ENCODE measurements around the gene LDLRAP1. TPM values are rescaled to one million over a fixed set of nuclear protein-coding genes. Genes with fewer than 3 reads are reported as not detected.
A peak's percentile ranks its signal among the peaks of the same experiment; 100 is the strongest.

Gene LDLRAP1
- total RNA-seq, 2 donors from 2014 or later: 37.7 to 40.2 TPM

- no peak for DNase-seq
- intact Hi-C loops (cut with DNase I, micrococcal nuclease): loop anchor here in 1 of 2 donors (10.0 kb wide), 1 partner anchor 238 kb away; no protein-coding TSS in a partner anchor
- ATAC-seq: no peak
These were observed 6.1 kb upstream of the LDLRAP1 start for GRCh38 chr1:25537153-25537831.

GRCh38 chr1:25538191-25538767 lies 5.1 kb upstream of the LDLRAP1 start:
- DNase-seq (no peak), ATAC-seq (peak; percentile 51)
- intact Hi-C loops (cut with DNase I, micrococcal nuclease): loop anchor here in 1 of 2 donors (10.0 kb wide), 1 partner anchor 237 kb away; no protein-coding TSS in a partner anchor

- ATAC-seq: no peak
- no peak for DNase-seq
- intact Hi-C loops (cut with DNase I, micrococcal nuclease): no loop called here
These were observed 2.6 kb upstream of the LDLRAP1 start for GRCh38 chr1:25540750-25541342.

- ATAC-seq (peak; percentile 11), DNase-seq (no peak)
- intact Hi-C loops (cut with DNase I, micrococcal nuclease): no loop called here
These were observed 2.0 kb upstream of the LDLRAP1 start for GRCh38 chr1:25541425-25541824.

- intact Hi-C loops (cut with DNase I, micrococcal nuclease): no loop called here
- DNase-seq (no peak), ATAC-seq (no peak)
These were observed 1.3 kb upstream of the LDLRAP1 start for GRCh38 chr1:25541889-25542658.

GRCh38 chr1:25543005-25543424 lies 391 bp upstream of the LDLRAP1 start:
- DNase-seq: no peak
- ATAC-seq: no peak
- intact Hi-C loops (cut with DNase I, micrococcal nuclease): no loop called here

GRCh38 chr1:25544243-25544764 lies 898 bp downstream of the LDLRAP1 start:
- peak; percentile 29 for ATAC-seq
- intact Hi-C loops (cut with DNase I, micrococcal nuclease): no loop called here
- DNase-seq: peak in 1 of 2 donors; percentile 37

- ATAC-seq: peak; percentile 38
- intact Hi-C loops (cut with DNase I, micrococcal nuclease): no loop called here
- peak; percentile 59 to 74 for DNase-seq
These were observed 1.4 kb downstream of the LDLRAP1 start for GRCh38 chr1:25544819-25545218.

GRCh38 chr1:25545767-25546166 lies 2.4 kb downstream of the LDLRAP1 start:
- intact Hi-C loops (cut with DNase I, micrococcal nuclease): no loop called here
- DNase-seq (no peak), ATAC-seq (no peak)

GRCh38 chr1:25546193-25546592 lies 2.8 kb downstream of the LDLRAP1 start:
- DNase-seq (no peak), ATAC-seq (no peak)
- intact Hi-C loops (cut with DNase I, micrococcal nuclease): no loop called here

- ATAC-seq (no peak), DNase-seq (no peak)
- intact Hi-C loops (cut with DNase I, micrococcal nuclease): no loop called here
These were observed 5.2 kb downstream of the LDLRAP1 start for GRCh38 chr1:25548601-25549000.

GRCh38 chr1:25549273-25550154 lies 6.1 kb downstream of the LDLRAP1 start:
- peak; percentile 80 to 94 for DNase-seq
- intact Hi-C loops (cut with DNase I, micrococcal nuclease): no loop called here
- ATAC-seq: peak; percentile 90

- DNase-seq (no peak), ATAC-seq (peak; percentile 5)
- intact Hi-C loops (cut with DNase I, micrococcal nuclease): no loop called here
These were observed 6.7 kb downstream of the LDLRAP1 start for GRCh38 chr1:25550155-25550506.

GRCh38 chr1:25550683-25551310 lies 7.4 kb downstream of the LDLRAP1 start:
- DNase-seq: no peak
- no peak for ATAC-seq
- intact Hi-C loops (cut with DNase I, micrococcal nuclease): no loop called here

GRCh38 chr1:25553749-25554429 lies 10.5 kb downstream of the LDLRAP1 start:
- ATAC-seq (no peak), DNase-seq (no peak)
- intact Hi-C loops (cut with DNase I, micrococcal nuclease): no loop called here

GRCh38 chr1:25554430-25554780 lies 11.0 kb downstream of the LDLRAP1 start:
- DNase-seq (no peak), ATAC-seq (no peak)
- intact Hi-C loops (cut with DNase I, micrococcal nuclease): no loop called here

- no peak for ATAC-seq
- DNase-seq: no peak
- intact Hi-C loops (cut with DNase I, micrococcal nuclease): no loop called here
These were observed 11.7 kb downstream of the LDLRAP1 start for GRCh38 chr1:25554886-25555752.

Data from left colon (tissue), 2 donors.